PC-3 (cell line): ENCODE measurements around the gene ST7.

ENCODE experiments used
- EZH2 ChIP-seq: fragments of 300-600 bp; sonication (generic); IDR thresholded peaks from one replicate; pipeline ENCODE4 v1.6.1; 2017; ENCODE audit warnings: antibody characterized with exemption, mild to moderate bottlenecking, low read length; ENCODE audit not compliant: unreplicated experiment
- EZH2phosphoT487 ChIP-seq: fragments of 300-600 bp; sonication (generic); IDR thresholded peaks from 2 replicates; pipeline ENCODE4 v1.6.1; 2018; ENCODE audit warnings: mild to moderate bottlenecking, antibody characterized with exemption, low read length, borderline replicate concordance
- TF ChIP-seq, protein P1 (sequence below): fragments of 300-600 bp; sonication (generic); conservative IDR thresholded peaks from 2 replicates; pipeline ENCODE4 v1.5.1; 2017; ENCODE audit warnings: antibody characterized with exemption, low read depth, mild to moderate bottlenecking, low read length

GRCh38 chr7:116957874-116958273, 4.6 kb downstream of the ST7 start:
- TF ChIP-seq, protein P1, sequence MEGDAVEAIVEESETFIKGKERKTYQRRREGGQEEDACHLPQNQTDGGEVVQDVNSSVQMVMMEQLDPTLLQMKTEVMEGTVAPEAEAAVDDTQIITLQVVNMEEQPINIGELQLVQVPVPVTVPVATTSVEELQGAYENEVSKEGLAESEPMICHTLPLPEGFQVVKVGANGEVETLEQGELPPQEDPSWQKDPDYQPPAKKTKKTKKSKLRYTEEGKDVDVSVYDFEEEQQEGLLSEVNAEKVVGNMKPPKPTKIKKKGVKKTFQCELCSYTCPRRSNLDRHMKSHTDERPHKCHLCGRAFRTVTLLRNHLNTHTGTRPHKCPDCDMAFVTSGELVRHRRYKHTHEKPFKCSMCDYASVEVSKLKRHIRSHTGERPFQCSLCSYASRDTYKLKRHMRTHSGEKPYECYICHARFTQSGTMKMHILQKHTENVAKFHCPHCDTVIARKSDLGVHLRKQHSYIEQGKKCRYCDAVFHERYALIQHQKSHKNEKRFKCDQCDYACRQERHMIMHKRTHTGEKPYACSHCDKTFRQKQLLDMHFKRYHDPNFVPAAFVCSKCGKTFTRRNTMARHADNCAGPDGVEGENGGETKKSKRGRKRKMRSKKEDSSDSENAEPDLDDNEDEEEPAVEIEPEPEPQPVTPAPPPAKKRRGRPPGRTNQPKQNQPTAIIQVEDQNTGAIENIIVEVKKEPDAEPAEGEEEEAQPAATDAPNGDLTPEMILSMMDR: no peak
- TF ChIP-seq EZH2 (no peak), EZH2phosphoT487 (no peak)
